ENCODE data around the gene PRM1. TPM values are rescaled to one million over a fixed set of nuclear protein-coding genes. Genes with fewer than 3 reads are reported as not detected.

Gene PRM1
- total RNA-seq, 1 donor from 2014 or later: not detected

DNA sequence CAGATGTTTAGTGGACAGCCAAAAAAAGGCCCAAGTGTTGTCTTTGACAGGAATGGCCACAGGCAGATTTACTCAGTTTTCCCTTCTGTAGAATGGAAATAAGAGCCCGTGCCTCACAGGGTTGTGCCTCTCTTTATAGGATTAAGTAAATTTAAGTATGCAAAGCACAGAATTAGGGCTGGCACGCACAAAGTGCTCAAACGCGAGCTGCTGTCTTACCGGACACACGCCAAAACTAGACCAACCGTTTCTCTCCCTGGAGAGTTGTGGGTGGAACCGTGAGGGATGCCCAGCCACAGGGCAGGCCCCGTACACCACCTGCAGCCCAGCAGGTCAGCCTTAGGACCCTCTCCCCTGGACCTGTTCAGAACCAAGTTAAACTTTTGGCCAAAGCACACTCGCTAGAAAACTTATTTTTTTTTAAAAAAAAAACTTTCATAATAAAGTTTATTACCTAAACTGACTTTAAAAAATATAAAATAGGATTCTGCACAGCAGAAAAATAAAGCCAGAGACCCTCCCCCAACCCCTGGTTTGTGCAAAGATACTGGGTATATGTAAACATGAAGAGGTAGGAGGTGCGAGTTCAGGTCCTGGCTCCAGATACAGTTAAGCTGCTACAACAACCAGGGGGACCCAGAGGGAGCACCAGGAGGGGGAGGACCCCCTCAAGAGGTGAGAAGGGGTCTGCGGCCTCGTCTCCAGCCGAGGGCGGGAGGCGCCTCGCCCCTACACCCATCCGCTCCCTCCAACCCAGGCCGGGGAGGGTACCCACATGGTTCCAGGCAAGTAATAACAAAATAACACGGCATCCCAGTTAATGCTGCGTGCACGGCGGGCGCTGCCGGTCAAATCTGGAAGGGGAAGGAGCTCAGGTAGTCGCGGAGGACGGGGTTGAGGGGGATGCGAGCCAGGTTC, 26.9 kb downstream of the PRM1 start:
- DNase-seq (ENCODE audit: low read depth): no peak

DNA sequence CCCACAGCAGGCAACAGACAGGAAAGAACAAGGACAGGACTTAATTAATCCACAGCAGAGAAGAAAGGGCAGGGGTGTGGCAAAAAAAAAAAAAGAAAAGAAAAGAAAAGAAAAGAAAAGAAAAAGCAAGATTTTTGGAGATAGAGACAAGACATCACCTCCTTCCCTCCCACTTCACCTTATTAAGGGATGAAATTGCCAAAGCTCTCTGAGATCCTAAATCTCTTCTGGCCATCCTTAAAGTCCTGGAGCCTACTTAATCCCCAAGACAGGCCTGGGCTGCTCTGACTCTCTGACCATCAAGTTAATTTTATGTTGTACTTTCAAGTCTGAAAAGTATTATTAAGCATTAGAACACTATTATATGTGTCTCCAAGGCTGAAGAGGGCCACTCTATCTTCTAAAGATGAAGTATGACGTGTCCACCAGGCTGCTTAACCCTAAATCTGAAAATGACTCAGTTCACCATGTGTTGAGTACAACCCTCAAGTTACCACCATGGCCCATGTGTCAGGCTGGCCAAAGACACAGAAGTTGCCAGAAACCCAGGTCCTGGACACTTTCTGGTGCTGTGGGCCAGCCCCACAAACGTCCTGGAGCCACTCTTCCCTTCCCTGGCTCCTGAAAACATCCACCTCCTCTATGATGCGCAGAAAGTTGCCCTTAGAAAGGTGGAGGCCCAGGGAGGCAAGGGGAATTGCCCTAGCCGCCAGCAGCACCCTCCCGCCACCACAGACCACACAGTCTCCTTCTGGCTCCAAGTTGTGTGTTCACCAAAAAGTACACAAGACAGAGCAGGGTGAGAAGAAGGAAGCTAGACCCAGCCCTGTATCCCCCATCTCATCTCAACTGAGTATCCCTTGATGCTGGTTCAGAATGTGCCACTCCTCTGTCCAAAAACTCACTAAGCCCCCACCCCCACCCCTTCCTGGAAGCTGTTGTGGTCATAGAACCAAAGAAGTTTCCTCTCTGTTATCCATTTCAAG, 27.8 kb downstream of the PRM1 start:
- no peak for DNase-seq (ENCODE audit: low read depth)

DNA sequence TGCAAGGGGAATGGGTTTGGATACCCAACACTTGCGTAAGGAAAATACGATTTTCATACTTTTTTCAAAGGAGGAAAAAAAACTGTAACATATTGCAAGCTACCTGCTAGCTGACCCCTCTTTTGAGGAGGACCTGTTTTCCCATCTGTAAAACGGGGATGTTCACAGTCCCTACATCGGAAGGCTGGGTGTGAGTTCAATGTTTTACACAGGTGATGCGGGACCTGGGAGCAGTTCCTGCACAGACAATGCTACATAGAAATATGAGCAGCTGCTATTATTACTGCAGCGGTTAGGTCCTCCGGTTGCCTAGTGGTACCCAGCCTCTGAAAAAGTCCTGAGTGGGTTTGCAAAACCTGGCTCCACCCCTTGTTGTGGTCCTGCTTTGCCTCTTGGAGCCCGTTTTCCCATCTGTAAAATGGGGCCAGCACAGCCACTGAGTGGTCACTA, 28.6 kb downstream of the PRM1 start:
- DNase-seq (ENCODE audit: low read depth): no peak

DNA sequence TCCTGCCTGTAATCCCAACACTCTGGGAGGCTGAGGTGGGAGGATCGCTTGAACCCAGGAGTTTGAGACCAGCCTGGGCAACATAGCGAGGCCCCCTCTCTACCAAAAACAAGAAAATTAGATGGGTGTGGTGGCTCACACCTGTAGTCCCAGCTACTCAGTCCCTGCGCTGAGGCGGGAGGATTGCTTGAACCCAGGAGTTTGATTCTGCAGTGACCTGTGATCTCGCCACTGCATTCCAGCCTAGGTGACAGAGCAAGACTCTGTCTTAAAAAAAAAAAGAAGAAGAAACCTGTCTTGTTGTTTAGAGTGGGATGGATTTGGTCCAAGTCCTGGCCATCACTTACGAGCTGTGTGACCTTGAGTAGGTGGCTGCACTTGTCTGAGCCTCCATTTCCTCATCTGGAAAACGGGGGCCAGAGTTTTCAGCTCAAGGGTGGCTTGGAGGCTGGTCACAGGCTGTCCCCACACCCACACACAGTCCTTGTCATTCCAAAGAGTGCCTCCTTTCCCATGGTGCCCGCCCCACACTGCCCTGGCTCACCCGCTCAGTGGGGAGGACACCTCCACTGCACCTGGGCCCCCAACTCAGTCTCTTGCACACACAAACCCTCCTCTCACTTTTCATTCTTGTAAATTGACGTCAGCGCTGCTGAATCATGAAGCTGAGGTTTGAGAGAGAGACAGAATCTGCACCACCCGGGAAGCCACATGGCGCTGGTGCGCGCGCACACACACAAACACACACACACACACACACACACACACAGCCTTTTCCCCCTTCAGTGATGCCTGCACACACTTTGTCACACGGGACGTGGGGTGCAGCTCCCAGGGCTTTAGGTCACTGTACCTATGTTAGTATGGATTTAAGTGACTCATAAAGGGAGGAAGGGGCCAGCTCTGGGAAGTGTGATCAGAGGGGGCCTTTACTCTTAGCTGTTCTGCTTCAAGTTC, 29.3 kb downstream of the PRM1 start:
- DNase-seq (ENCODE audit: low read depth): no peak

DNA sequence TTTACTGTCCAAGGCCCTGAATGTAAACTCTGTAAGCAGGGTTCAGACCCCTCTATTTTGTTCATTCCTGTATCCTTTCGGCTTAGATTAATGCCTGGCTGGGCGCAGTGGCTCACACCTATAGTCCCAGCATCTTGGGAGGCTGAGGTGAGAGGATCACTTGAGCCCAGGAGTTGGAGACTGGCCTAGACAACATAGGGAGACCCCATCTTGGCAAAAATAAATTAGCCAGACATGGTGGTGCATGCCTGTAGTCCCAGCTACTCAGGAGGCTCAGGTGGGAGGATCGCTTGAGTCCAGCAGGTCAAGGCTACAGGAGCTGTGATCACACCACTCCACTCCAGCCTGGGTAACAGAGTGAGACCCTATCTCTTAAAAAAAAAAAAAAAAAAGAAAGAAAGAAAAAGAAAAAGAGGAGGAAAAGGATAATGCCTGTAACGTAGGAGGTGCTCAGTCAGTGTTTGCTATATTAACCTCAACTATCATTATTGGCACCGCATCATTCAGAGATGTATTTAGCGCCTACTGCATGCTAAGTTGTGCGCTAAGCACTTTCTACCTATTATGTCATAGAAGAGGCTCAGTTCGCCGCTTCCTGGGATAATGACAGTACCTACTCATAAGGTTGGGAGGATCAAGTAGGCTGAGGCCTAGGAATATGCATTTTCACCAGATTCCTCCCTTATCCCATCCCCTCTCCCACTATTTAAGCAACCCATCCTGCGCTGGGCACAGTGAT, 30.2 kb downstream of the PRM1 start:
- DNase-seq (ENCODE audit: low read depth): no peak

DNA sequence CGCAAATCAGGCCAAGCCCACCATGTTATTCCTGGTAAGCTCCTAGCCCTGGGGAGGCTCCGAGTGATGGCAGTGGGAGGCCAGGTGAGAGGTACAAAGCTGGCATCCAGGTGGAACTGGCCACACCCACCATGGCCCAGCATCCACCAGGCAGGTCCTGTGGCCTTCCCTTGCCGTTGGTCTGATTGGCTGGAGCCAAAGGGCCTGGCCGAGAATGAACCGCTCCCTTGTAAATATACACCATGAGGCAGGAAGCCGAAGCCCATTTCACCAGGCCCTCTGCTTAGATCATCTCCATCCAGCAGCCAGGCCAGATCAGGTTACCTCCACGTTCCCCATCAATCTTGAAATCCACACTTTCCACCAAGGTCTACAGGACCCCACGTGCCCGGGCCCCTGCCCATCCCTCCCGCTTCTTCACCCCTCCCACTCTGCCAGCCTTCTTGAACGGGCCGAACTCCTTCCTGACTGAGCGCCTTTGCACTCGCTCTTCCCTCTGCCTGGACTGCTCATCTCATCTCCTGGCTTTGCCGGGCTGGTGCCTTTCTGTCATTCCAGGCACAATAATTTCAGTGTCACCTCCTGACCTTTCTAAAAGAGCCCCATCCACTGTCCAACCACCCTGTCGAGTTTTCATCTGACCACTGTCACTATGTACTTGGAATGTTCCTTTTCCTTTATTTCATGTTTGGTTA, 30.9 kb downstream of the PRM1 start:
- DNase-seq (ENCODE audit: low read depth): no peak

DNA sequence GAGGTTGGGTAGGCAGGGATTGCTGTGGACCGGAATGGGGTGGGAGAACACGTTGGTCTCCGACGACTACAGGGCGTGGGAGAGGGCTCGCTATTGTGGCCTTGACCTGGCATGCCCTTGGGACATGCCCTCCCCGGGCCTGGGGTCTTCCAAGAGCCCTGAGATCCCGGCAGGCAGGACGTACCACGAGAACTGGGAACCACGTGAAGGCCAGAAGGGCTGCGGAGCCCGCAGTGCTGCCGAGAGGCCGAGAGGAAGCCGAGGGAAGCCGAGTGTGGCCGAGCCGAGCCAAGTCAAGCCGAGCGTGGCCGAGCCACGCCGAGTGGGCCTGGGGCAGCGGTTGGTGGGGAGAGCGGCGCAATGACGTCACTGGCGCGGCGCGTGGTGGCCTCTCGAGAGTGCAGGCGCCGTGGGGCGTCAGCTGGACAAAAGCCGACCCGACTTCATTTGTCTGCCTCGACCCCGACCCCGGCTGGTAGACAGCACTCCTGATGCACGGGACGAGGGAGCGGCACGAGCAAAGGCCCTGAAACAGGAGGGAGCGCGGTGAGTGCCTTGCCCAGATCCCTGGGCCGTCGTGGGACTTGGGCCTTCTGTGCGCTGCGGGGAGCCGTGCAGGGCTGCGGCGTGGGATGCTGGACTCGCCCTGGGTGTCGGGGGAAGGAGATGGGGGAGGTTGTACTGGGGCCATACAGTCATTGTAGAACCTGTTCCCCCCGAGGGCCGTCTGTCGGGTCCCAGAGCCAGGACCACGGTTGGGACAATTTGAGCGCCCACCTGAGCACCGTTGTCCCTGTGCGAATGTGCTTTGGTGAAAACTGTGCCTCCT, 31.7 kb downstream of the PRM1 start:
- DNase-seq (ENCODE audit: low read depth): no peak

DNA sequence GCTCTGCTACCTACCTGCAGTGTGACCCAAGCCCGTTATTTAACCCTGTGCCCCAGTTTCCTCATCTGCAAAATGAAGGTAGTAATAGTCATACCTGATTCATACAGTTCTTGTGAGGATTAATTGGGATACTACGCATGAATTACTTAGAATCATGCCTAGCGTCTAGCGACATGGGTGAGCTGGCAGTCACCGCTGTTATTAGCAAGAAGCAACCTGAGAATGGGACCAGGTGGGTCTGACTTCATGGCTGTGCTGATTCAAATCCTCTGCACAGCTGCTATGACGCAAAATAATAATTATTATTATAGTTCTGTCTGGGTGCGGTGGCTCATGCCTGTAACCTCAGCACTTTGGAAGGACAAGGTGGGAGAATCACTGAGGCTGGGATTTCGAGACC, 33.0 kb downstream of the PRM1 start:
- no peak for DNase-seq (ENCODE audit: low read depth)

DNA sequence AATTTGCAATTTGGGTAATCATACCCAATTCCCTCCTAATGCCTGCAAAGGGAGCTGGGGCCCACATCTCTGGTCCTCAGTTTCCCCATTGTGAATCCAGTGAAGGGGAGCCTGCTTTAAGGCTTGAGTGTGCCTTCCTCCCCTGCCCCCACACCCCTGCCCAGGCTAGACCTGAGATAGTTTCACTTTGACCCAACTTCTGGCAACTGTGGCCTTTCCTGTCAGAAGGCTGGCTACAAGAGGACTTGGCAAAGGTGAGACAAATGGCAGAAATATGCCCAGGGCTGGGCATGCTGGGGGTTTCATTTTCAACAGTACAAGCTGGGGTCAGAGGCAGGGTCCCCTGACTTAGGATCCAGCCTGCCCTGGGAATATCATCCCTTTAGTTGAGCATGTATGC, 35.1 kb downstream of the PRM1 start:
- DNase-seq (ENCODE audit: low read depth): no peak

DNA sequence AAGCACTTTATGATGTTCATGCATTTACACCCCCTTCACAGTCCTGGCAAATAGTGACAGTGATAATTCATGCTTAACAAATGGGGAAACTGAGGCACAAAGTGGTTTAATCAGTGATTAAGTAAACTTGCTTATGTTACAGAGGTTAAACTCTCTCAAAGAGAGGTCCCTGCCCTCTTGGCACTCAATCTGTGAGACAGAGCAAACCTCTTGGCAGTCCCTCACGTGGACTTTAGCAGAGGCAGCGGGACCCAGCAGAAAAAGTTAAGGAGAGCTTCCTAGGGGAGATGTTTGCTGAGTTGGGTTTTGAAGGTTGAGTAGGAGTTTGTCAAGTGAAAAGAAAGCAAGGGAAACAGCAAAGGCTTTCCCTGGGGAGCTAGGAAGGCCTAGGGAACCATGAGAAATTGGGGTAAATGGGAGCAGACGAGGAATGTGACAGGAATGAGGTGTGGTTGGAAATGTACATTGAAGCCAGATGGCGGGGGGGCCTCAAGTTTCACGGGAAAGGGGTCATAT, 35.9 kb downstream of the PRM1 start:
- DNase-seq (ENCODE audit: low read depth): no peak

DNA sequence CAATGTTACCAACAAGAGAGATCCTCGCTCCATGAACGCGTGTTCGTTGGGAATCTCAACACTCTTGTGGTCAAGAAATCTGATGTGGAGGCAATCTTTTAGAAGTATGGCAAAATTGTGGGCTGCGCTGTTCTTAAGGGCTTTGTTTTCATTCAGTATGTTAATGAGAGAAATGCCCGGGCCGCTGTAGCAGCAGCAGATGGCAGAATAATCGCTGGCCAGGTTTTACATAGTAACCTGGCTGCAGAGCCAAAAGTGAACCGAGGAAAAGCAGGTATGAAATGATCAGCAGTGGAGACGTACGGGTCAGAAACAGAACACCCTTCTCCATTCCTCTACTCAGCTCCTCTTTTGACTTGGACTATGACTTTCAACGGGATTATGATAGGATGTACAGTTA, 38.5 kb downstream of the PRM1 start:
- no peak for DNase-seq (ENCODE audit: low read depth)

DNA sequence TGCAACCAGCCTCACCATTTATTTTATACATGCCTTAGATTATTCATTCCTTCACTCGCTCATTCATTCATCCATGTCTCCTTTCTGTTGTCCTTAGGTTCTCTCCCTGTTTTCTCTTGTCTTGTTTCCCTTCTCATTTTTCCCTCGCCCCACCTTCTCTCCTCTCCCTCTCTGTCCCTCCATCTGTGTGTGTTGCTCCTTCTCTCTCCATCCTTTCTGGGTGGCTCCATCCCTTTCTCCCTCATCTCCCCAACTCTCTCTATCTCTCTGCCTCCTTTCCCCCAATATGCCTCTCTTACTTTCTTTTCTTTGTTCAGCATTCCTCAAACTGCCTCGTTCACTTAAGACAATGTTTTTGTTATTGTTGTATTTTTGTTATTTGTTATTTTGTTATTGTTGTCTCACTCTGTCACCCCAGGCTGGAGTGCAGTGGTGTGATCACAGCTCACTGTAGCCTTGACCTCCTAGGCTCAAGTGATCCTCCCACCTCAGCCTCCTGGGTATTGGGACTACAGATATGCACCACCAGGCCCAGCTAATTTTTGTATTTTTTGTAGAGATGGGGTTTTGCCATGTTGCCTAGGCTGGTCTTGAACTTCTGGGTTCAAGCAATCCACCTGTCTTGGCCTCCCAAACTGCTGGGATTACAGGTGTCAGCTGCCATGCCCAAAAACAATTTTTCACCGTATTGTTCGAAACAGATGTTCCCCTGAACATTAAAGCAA, 39.5 kb downstream of the PRM1 start:
- no peak for DNase-seq (ENCODE audit: low read depth)

DNA sequence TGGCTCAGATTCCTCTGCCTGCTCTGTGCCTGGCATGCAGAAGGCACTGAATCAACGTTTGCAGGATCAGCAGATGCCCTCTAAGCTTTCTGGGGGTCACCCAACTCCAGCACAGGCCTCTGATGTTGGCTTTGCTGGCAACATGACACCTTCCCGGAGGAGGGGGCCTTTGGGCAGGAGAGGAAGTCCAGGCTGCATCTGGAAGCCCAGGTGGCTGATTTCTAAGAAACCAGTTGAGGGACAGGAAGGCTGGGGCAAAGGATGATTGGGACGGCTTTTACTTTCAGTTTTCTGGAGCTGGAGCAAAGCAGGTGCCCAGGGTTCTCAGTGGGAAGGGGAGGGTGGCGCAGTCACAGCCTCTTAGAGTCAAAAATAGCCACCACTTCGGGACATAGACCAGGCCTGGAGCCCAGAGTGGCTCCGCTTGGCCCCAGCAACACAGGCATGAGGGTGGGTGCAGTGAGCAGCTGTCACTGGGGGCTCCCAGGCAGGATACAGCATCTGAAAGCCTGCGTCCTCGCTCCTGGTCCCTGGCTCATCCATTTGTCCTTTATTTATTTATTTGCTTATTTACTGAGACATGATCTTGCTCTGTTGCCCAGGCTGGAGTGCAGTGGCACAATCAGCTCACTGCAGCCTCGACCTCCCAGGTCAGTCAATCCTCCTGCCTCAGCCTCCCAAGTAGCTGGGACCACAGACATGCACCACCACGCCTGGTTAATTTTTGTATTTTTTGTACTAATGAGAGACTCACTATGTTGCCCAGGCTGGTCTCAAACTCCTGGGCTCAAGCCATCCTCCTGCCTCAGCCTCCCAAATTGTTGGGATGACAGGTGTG, 40.3 kb downstream of the PRM1 start:
- DNase-seq (ENCODE audit: low read depth): no peak

DNA sequence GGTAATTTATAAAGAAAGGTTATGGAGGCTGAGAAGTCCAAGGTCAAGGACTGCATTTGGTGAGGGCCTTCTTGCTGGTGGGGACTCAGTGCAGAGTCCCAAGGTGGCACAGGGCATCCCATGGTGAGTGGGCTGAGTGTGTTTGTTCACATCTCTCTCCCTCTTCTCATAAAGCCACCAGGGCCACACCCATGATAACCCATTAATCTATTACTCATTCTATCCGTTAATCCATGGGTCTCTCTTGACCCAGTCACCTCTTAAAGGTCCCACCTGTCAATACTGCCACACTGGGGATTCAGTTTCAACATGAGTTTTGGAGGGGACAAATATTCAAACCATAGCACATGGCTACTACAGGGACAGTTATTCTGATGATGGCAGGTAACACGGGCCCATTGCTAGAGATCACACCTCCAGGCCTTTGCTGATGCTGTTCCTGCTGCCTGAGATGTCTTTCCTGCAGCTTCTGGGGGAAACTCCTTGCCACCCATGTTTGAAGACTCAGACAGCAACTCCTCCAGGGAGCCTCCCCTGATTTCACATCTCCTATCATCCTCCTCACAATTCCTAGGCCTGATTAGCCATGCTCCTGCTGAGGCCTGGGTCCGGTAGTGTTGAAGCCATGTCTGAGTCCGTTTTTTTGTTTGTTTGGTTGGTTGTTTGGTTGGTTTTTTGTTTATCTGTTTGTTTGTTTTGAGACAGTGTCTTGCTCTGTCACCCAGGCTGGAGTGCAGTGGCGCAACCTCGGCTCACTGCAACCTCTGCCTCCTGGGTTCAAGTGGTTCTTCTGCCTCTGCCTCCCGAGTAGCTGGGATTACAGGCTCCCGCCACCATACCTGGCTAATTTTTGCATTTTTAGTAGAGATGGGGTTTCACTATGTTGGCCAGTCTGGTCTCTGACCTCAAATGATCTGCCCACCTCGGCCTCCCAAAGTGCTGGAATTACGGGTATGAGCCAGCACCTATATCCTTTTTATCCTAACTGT, 41.2 kb downstream of the PRM1 start:
- DNase-seq (ENCODE audit: low read depth): no peak

DNA sequence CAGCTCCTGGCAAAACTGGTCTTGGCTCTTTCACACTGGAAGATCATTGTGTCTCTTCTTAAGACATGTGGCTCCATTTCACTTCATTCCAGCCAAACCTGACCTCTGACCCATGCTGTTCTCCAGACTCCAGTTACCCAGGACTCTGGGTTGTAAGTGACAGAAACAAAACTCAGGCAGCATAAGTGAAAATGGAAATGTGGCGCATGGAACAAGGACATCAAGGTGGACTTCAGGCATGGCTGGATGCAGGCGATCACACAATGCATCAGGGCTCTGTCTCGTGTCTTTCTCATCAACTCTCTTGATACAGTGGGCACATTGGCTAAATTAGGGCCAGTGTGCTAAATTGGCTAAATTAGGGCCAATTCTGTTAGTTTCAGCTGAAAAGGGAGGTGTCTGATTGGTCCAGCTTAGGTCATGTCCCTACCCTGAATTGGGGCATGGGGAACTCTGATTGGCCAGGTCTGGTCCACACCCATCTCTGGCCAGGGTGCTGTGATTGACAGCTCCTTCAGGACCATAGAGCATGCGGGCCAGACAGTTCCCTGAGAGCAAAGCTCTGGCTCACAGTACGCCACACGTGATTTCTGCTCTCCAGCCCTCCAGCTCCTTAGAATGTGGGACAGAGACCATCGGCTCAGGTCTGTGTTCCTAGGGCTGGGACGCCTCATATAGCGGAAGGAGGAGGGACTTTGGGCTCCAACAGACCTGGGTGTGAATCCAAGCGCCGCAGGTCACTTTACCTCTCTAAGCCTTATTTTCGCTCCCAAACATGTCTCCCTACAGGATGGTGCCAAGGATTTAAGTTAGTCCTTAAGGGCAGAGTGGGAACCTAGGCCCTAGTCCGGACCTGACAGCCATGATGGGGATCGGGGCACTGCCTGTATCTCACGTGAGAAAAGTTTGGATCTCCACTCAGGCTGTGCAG, 42.6 kb downstream of the PRM1 start:
- DNase-seq (ENCODE audit: low read depth): no peak
